Heart right ventricle (tissue), 16 donors: ENCODE results near the gene RAB11FIP5. TPM values are rescaled to one million over a fixed set of nuclear protein-coding genes. Genes with fewer than 3 reads are reported as not detected.

ENCODE experiments used
- ATAC-seq, 8 donors: fragments of 200-7000 bp; cut with Tn5 transposase; one replicate each; pipeline ENCODE4 v1.9.1; 2020; ENCODE audit warnings: mild to moderate bottlenecking in 8 of 8, moderate library complexity in 8 of 8, moderate number of reproducible peaks in 1 of 8
- DNase-seq, 2 donors: peaks; one replicate each; pipeline ENCODE4 v3.0.0-alpha.2; 2020
- H3K27ac ChIP-seq, 10 donors: fragments of 200-600 bp; sonication (generic) in 2 of 10; one replicate each; pipeline versions ENCODE4 v1.5.0 to v1.8.0; 2020 to 2022; ENCODE audit warnings: mild to moderate bottlenecking in 3 of 10
- H3K27me3 ChIP-seq, 7 donors: fragments of 200-600 bp; one replicate each; pipeline ENCODE4 v1.8.0; 2021 to 2022; ENCODE audit warnings: mild to moderate bottlenecking in 2 of 7
- H3K36me3 ChIP-seq, 9 donors: fragments of 200-600 bp; sonication (generic) in 1 of 9; one replicate each; pipeline versions ENCODE4 v1.5.0 to v1.8.0; 2020 to 2022; ENCODE audit warnings: mild to moderate bottlenecking in 2 of 9
- H3K4me1 ChIP-seq, 9 donors: fragments of 200-600 bp; sonication (generic) in 1 of 9; one replicate each; pipeline versions ENCODE4 v1.5.0 to v1.8.0; 2020 to 2022; ENCODE audit warnings: mild to moderate bottlenecking in 4 of 9
- H3K4me3 ChIP-seq, 10 donors: fragments of 200-600 bp; sonication (generic) in 2 of 10; one replicate each; pipeline versions ENCODE4 v1.5.0 to v1.8.0; 2020 to 2022; ENCODE audit warnings: mild to moderate bottlenecking in 7 of 10, moderate library complexity in 2 of 10
- H3K9me3 ChIP-seq, 11 donors: fragments of 200-600 bp in 10 of 11; sonication (generic) in 2 of 11; one replicate each; pipeline versions ENCODE4 v1.5.0 to v1.8.0; 2013 to 2022; ENCODE audit warnings: mild to moderate bottlenecking in 2 of 11, control low read depth in 1 of 11, moderate library complexity in 1 of 11
- WGBS, 2 donors: extraction: QIAGEN DNeasy Blood & Tissue Kit; methylation state at CpG; one replicate each; pipeline ENCODE4 v1.1.7; 2013; ENCODE audit warnings: inconsistent platforms in 1 of 2; 5-methylcytosine and 5-hydroxymethylcytosine counted together
- intact Hi-C, 10 donors: fragments of 100-400 bp; cut with DNase I; formaldehyde crosslinking; loops; one replicate each; pipeline versions ENCODE4 v1.11.1 to v1.14.2; 2022
- polyA plus RNA-seq, 2 donors: library from polyadenylated mRNA; stranded (reverse); fragments of 200-250 nt; gene quantifications; one replicate each; pipeline ENCODE4 v1.2.3, GENCODE V29; 2013
- total RNA-seq, 10 donors: library from RNA; stranded (reverse); fragmentation: NEBNext Ultra II Directional in 3 of 10; extraction: Animal tissue kit (Norgen Biotek cat#: 25700) in 3 of 10; gene quantifications; one replicate each; pipeline versions ENCODE4 v1.2.1 to v1.2.4, GENCODE V29; 2021 to 2023
- TF ChIP-seq, protein P1 (sequence below), 9 donors: fragments of 200-600 bp; sonication (generic) in 2 of 9; IDR thresholded peaks; one replicate each; pipeline versions ENCODE4 v1.5.0 to v1.8.0; 2021 to 2022; ENCODE audit warnings: antibody characterized with exemption in 9 of 9, mild to moderate bottlenecking in 5 of 9, moderate library complexity in 1 of 9
- donor health status: Arrhythmogenic right ventricular cardiomyopathy.
- donor health status: ischemic (EF 13 %, LVEDD 7.1; RV severe dilation, severe dysfunction).
- donor health status: healthy with polysubstance abuse.
- donor health status: DM: no; HTN: yes; CAD: no.
- donor health status: DM: no; HTN: no; CAD: no.
- donor health status: ischemic (EF 25% LVEDD 6.9; RV normal size, moderate dysfunction).
- donor health status: ischemic (EF 25% LVEDD 5.7; RV mildly dilated, moderate dysfunction).
- donor health status: healthy.
- donor health status: DM: yes; HTN: yes; CAD: no.
- donor health status: Ischemic cardiomyopathy.
- donor health status: ischemic (EF 35%, LVEDD 5.7; RV mildly dilated, moderate dysfunction).
- donor health status: nonischemic (EF 11% LVEDD 7.7; RV severe dilation, severe dysfunction).
- donor health status: DM: yes; HTN: yes; CAD: no.
- donor health status: PGD.
- donor health status: ischemic (EF 29% LVEDD 5.4; RV normal size, mild dysfunction).
- donor health status: nonischemic (EF 23%, LVEDD 6.1; RV moderate dilation, normal function).

RAB11FIP5 gene
- total and polyA plus RNA-seq, 12 donors, result 6.8 to 30.4 (median 22.3) TPM

DNA sequence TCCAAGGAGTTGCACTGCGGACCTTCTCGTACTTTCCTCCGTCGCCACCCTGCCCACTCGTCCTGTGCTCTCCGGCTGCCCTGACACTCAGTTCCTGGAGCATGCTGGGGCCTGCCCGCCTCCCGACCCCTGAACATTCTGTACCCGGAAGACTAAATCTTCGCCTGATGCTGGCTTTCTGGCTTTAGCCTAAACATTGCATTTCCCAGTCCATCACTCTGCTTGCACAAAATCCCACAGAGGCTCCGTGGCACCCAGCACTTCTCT, 40.7 kb downstream of the RAB11FIP5 start:
- peak overlapping the region; percentile 79 to 99 (median 93) for H3K27ac ChIP-seq
- intact Hi-C loops, result loop anchor here in 5 of 10 donors (5.0 to 10.0 kb wide), 4 partner anchors 40 to 177 kb away; partner anchors contain the start of gene RAB11FIP5 (in 1 of the 5)
- no peaks in the 10 kb centered on the region for H3K27me3 ChIP-seq
- ATAC-seq, result peak in 4 of 8 donors; percentile 11 to 36 (median 26)
- WGBS, 2 donors, result 13 to 18% methylated on average over 11 of the region's 11 CpGs
- H3K36me3 ChIP-seq, result peaks cover 0 to 26% (median 0%) of the 10 kb centered on the region in 9 donors
- H3K4me3 ChIP-seq, result peak overlapping the region; percentile 69 to 98 (median 94)
- TF ChIP-seq, protein P1, sequence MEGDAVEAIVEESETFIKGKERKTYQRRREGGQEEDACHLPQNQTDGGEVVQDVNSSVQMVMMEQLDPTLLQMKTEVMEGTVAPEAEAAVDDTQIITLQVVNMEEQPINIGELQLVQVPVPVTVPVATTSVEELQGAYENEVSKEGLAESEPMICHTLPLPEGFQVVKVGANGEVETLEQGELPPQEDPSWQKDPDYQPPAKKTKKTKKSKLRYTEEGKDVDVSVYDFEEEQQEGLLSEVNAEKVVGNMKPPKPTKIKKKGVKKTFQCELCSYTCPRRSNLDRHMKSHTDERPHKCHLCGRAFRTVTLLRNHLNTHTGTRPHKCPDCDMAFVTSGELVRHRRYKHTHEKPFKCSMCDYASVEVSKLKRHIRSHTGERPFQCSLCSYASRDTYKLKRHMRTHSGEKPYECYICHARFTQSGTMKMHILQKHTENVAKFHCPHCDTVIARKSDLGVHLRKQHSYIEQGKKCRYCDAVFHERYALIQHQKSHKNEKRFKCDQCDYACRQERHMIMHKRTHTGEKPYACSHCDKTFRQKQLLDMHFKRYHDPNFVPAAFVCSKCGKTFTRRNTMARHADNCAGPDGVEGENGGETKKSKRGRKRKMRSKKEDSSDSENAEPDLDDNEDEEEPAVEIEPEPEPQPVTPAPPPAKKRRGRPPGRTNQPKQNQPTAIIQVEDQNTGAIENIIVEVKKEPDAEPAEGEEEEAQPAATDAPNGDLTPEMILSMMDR (IDR thresholded peaks at IDR 0.05), result no peak
- no peaks in the 10 kb centered on the region for H3K9me3 ChIP-seq
- peaks cover 10 to 44% (median 25%) of the 10 kb centered on the region in 9 donors for H3K4me1 ChIP-seq
- DNase-seq, result no peak

GRCh38 chr2:73071360-73072128, 41.2 kb downstream of the RAB11FIP5 start, which contains the start of gene SFXN5:
Gene SFXN5, minus strand, starts transcription at chr2:73071712. Its CDS starts 7 bp downstream, at chr2:73071705.
- no peaks in the 10 kb centered on the region for H3K27me3 ChIP-seq
- H3K27ac ChIP-seq, result peak within 1 kb of the TSS; percentile 79 to 99 (median 93)
- TF ChIP-seq, protein P1 (IDR thresholded peaks at IDR 0.05), result peak in 7 of 9 donors; percentile 12 to 58 (median 35)
- peaks cover 10 to 44% (median 25%) of the 10 kb centered on the region in 9 donors for H3K4me1 ChIP-seq
- peak; percentile 99 for DNase-seq
- intact Hi-C loops, result loop anchor here in 6 of 10 donors (2.0 to 10.0 kb wide), 5 partner anchors 41 to 177 kb away; partner anchors contain the start of gene RAB11FIP5 (in 1 of the 6)
- ATAC-seq, result peak; percentile 95 to 98 (median 97)
- H3K4me3 ChIP-seq, result peak within 1 kb of the TSS; percentile 69 to 98 (median 94)
- peaks cover 0 to 28% (median 0%) of the 10 kb centered on the region in 9 donors for H3K36me3 ChIP-seq
- WGBS, 2 donors, result 1% methylated on average over 64 to 67 of the region's 67 CpGs
- H3K9me3 ChIP-seq, result no peaks in the 10 kb centered on the region

GRCh38 chr2:73070643-73071359, 41.9 kb downstream of the RAB11FIP5 start:
- WGBS, 2 donors, result 0% methylated on average over 82 to 83 of the region's 83 CpGs
- ATAC-seq, result peak; percentile 4 to 40 (median 18)

More at GRCh38 chr2:73070643-73071359, 41.9 kb downstream of the RAB11FIP5 start:
- intact Hi-C loops, result loop anchor here in 6 of 10 donors (2.0 to 10.0 kb wide), 5 partner anchors 42 to 176 kb away; partner anchors contain the start of gene RAB11FIP5 (in 1 of the 6)
- Histone ChIP-seq H3K4me1 (peaks cover 10 to 40% (median 25%) of the 10 kb centered on the region in 9 donors), H3K4me3 (peak overlapping the region; percentile 69 to 98 (median 94)), H3K9me3 (no peaks in the 10 kb centered on the region), H3K27me3 (no peaks in the 10 kb centered on the region), H3K27ac (peak overlapping the region; percentile 79 to 99 (median 93)), H3K36me3 (peaks cover 0 to 24% (median 0%) of the 10 kb centered on the region in 9 donors)
- TF ChIP-seq, protein P1 (IDR thresholded peaks at IDR 0.05), result no peak
- peak; percentile 37 to 46 for DNase-seq
